ENCODE measurements around the gene SORCS1.

Gene SORCS1

DNA sequence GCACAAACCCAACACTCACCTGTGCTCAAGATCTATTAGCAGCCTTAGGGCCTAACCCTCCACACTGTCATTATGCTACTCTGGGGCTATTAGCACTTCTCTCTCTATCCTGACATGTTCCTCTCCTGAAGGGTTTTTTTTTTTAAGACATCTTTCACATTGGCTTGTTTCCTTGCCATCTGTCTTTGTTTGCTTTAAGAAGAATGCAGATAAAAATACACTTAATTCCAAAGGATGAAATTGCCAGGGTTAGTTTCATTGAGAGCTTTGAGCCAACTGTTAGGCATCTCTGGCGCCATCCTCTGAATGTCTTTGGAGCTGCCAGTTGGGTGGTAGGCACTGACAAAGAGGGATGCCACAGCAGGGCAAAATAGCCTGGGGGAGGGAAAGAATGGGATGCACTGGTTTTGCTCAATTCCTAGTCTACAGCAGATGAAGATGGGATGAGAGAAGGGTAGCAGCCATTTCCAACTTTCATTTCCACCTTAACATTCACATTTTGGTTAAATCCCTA is 399.2 kb downstream of the SORCS1 start:
- no peak overlapping the region for H3K4me3 ChIP-seq (ENCODE audit: low read length)
- TF ChIP-seq ZNF274 (IDR thresholded peaks at IDR 0.05; ENCODE audit: low read depth, low read length), result no peak

DNA sequence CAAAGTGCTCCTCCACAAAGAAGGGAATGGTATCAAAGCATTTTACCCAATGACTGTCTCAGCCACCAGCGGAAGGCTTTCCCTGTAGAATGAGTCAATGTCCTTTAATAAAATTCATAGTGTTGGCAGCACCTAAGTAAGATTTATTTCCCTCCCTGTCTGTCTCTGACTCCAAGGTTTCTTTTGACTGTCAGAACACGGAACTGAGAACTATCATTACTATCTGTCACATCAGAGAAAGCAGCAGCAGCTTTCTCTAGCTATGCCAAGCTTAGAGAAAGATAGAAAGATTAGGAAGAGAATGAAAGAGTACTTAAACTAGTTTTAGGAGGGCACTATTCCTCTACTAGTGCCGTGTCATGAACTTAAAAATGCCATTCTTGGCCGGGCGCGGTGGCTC is 400.1 kb downstream of the SORCS1 start:
- no peak for TF ChIP-seq ZNF274 (IDR thresholded peaks at IDR 0.05; ENCODE audit: low read depth, low read length)

DNA sequence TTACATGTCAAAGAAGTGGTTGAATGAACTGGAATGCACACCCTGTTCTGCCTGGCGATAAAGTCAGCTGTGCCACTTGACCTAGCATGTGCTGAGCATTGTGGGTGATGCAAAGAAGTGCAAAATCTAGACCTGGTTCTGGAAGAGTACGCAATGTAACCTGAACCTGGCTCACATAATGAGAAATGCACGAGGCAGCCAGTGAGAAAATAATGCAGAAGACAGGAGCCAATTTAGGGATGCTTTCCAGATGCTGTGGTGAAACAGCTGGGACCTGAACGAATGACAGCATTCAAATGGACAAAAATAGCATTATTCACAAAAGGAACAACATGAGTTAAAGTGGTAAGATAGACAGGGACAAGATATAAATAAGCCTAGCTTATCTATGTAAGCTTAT is 402.6 kb downstream of the SORCS1 start:
- no peak overlapping the region for H3K4me3 ChIP-seq (ENCODE audit: low read length)
- TF ChIP-seq ZNF274 (IDR thresholded peaks at IDR 0.05; ENCODE audit: low read depth, low read length), result no peak

More for the DNA sequence above, 400.1 kb downstream of the SORCS1 start:
- H3K4me3 ChIP-seq (ENCODE audit: low read length), result no peak overlapping the region

DNA sequence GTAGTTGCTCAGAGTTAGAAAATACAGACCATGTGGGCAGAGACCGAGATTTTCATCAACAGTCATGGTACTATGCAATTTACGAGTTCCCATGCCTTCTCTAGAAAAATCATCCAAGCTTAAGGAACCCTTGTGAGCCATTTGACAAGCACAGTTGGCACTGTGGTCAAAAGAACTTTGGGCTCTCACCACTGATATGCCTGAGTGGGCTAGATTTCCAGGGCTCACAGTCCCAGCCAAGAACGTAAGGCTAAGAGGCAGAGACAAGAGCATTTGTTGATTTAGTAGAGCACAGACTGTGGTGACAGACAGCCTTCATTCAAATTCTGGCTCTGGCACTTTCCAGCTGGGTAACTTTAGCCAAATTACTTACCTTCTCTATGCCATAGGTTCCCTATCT is 407.0 kb downstream of the SORCS1 start:
- no peak for TF ChIP-seq ZNF274 (IDR thresholded peaks at IDR 0.05; ENCODE audit: low read depth, low read length)
- H3K4me3 ChIP-seq (ENCODE audit: low read length), result no peak overlapping the region

DNA sequence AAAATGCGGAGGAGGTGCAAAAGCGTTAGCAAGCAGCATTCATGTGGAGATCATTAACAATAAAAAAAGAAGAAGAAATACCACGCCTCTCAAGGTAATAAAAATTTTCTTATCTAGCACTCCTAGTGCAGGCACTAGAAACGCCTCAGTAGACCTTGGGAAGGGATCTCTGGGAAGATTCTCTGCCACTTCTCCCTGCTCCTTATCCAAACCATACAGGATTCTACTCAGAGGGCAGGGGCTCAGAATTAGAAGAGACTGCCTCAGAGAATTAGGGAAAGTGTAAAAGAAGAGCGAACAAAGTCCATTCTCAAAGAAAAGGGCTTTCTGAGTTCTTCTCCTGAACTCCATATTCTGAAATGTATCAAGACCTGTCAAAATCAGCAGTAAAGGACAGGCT is 413.4 kb downstream of the SORCS1 start:
- H3K4me3 ChIP-seq (ENCODE audit: low read length), result no peak overlapping the region
- TF ChIP-seq ZNF274 (IDR thresholded peaks at IDR 0.05; ENCODE audit: low read depth, low read length), result no peak

DNA sequence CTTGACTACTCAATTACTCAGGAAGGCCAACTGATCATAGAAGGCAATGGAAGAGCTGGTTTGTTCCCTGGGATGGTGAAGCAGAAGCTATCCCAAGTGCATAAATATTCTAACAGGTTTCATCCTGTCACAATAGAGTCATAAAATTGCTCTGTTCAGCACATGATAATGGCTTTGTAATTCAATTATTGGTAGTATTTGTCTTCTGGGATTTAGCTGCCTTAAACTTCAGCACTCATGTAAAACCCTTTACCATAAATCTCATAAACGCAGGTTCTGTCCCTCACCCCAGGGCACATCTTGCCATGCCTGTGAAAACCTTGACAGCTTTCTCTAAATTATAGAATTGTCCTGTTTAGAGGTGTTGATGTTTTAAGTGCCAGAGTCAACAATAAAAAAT is 417.6 kb downstream of the SORCS1 start:
- H3K4me3 ChIP-seq (ENCODE audit: low read length), result no peak overlapping the region
- TF ChIP-seq ZNF274 (IDR thresholded peaks at IDR 0.05; ENCODE audit: low read depth, low read length), result no peak

DNA sequence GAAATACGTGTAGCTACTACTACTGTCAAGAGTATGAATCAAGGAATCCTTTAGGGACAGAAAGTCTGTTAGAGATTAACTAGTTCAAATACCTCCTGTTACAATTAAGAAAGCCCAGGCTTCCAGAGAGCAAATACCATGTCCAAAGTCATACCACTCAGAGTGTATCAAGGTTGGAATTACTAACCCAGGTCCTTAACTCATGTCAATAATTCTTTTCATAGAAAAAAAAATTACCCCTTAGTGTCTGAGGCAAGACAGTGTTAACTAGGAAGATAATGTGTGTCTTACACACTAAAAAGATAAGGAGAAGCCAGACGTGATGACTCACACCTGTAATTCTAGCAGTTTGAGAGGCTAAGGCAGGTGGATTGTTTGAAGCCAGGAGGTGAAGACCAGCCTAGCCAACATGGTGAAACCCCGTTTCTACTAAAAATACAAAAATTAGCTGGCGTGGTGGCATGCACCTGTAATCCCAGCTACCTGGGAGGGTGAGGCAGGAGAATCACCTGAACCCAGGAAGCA is 423.4 kb downstream of the SORCS1 start:
- no peak for TF ChIP-seq ZNF274 (IDR thresholded peaks at IDR 0.05; ENCODE audit: low read depth, low read length)

DNA sequence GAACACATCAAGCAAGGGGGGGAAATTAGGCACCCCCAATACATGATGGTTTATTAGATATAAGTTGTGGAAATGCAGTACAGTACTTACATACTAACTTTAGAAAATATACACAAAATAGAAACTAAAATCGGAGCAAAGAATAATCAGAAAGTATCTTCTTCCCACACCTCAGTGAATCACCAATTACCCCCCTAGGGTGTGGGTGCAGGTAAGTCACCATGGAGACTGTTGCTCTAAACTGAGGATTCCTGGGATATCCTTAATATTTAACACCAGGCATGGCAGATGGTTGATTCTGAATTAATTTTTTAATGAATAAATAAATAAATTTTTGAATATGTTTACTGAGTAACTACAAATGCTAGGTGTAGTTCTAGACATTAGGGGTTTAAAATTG is 424.4 kb downstream of the SORCS1 start:
- H3K4me3 ChIP-seq (ENCODE audit: low read length), result no peak overlapping the region
- TF ChIP-seq ZNF274 (IDR thresholded peaks at IDR 0.05; ENCODE audit: low read depth, low read length), result no peak

More for the DNA sequence above, 423.4 kb downstream of the SORCS1 start:
- H3K4me3 ChIP-seq (ENCODE audit: low read length), result no peak overlapping the region

DNA sequence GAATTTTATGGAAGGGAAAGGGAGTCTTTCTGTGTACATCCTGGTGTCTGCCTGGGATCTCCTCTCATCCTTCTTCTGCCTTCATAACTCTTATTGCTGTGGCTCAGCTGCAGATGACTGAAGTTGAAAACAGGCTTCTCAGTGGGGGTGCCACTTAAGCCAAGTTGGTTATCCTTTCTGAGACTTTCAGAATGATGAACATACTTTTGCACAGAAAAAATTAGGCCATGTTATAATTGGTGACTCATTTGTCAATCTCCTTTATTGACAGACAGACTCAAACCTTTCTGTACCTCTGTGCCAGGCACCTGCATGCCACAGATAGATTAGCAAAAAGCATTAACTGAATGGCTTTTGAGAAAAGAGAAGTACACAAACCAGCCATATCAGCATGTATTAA is 430.3 kb downstream of the SORCS1 start:
- no peak overlapping the region for H3K4me3 ChIP-seq (ENCODE audit: low read length)
- TF ChIP-seq ZNF274 (IDR thresholded peaks at IDR 0.05; ENCODE audit: low read depth, low read length), result no peak

DNA sequence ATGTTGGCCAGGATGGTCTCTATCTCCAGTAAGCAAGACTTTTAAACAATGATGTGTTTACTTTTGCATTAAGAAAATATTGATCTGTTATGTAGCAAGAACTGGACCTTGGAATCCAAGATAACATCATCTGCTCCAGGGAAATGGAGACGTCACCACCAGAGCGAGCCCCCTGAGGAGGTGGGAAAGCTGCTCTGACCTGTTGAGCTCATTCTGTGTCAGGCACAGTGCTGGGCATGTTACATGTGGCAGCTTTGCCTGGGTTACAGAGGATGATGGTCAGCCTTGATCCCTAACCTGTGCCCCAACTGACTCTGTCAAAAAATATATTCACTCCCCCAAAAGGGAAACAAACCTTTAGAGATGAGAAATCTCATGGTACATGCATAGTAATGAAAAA is 436.3 kb downstream of the SORCS1 start:
- no peak overlapping the region for H3K4me3 ChIP-seq (ENCODE audit: low read length)
- no peak for TF ChIP-seq ZNF274 (IDR thresholded peaks at IDR 0.05; ENCODE audit: low read depth, low read length)

DNA sequence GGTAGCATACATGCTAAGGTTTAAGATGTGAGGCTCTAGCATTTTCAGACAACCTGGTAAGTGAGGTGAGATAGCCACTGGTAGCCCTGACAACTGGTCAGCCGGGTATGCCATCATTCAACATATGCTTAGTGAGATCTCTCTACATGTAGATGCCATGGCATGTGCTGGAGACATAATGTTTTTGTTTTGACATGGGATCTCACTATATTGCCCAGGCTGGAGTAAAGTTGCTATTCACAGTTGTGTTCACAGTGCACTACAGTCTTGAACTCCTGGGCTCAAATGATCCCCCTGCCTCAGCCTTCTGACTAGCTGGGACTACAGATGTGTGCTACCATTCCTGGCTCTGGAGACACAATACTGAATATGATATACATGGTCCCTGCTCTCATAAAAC is 437.3 kb downstream of the SORCS1 start:
- no peak for TF ChIP-seq ZNF274 (IDR thresholded peaks at IDR 0.05; ENCODE audit: low read depth, low read length)
- no peak overlapping the region for H3K4me3 ChIP-seq (ENCODE audit: low read length)

DNA sequence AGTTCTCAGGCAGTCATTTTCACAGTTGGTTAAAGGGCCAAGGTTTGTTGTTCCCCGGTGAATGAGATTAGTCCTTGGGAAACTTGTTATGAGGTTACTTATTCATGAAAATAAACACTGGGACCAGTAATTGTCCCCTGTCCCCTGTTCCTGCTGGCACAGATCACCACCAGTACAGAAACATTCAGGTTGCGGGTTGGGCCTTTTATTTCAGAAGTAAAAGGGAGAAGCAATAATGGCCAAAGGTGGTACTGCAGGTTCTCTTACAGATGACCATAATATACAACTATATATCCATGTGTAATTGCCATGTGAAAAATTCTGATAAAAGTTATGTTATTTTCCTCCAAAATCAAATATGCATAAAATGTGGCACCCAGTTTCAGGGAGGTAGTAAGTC is 442.0 kb downstream of the SORCS1 start:
- H3K4me3 ChIP-seq (ENCODE audit: low read length), result no peak overlapping the region
- no peak for TF ChIP-seq ZNF274 (IDR thresholded peaks at IDR 0.05; ENCODE audit: low read depth, low read length)

DNA sequence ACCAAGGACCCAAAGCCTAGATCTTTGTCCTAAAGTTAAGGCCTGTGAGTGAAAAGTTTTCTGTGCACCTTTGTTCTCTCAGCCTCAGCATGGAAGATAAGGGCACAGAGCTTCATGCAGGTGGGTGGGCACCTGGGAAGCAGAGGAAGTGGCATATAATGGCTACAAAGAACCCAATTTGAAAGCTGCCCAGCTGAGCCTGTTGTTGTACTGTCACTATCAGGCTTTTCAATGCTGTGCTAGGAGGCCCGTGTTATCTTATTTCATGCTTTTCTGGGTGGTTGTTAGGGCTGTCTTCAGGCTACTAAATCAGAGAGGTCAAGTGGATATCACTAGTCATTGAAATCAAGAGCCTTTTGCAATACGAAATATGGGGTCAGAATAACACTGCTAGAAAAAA is 443.8 kb downstream of the SORCS1 start:
- no peak for TF ChIP-seq ZNF274 (IDR thresholded peaks at IDR 0.05; ENCODE audit: low read depth, low read length)
- H3K4me3 ChIP-seq (ENCODE audit: low read length), result no peak overlapping the region

DNA sequence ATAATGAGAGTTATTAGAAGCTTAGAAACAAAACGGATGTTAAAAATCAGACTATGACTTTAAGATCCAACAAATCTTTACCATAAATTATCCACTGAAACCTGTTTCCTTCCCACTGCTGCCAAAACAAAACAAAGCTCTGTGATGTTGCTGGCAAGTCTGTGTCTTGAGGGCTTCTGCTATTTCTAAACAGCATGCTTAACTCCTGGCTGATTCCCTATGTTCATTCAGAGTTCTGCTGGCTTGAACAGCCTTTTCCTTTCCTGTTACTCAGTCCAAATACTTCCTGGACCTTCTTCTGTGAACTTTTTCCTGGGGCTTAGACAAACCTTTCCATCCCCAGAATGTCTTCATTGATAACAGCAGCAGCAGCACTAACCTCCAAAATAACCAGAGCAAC is 448.1 kb downstream of the SORCS1 start:
- H3K4me3 ChIP-seq (ENCODE audit: low read length), result no peak overlapping the region
- no peak for TF ChIP-seq ZNF274 (IDR thresholded peaks at IDR 0.05; ENCODE audit: low read depth, low read length)

DNA sequence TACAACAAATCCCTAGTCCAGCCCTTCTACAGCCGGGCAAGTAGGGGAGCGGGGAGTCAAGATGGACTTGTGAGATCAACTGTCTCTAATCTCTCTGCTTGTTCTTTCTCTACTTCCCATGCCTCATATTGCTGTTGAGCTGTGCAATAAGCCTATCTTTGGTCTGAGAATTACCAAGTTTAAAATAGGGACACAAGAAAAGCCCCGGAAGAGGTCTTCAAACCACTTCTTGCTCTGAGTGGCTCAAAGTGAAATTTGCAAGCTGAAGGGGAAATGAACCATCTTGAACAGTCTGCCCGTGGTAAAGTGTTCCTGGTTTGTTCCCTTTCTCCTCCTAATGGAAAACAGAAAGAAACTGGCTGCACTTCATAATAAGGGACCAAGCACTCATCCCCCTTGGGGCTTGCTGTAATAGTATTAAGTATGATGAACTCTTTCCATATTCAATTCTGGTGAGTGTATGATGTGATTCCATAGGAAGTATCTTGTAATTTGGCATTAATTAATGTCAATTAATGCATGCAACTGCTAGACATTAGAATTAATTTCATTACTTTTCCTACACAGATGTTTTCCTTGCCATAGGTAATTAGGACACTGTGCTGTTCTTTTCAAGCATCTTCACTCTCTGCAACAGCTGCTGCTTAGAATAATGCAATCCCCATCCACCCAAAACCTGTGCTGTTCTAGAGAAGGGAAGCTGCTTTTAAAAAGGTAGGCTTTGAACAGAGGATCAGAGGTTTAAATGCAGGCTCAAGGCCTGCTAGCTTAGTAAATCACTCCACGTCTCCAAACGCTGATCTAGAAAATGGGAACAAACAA is 449.6 kb downstream of the SORCS1 start:
- TF ChIP-seq ZNF274 (IDR thresholded peaks at IDR 0.05; ENCODE audit: low read depth, low read length), result no peak
- H3K4me3 ChIP-seq (ENCODE audit: low read length), result no peak overlapping the region
